Measurements from ENCODE around the gene MAP7.

GRCh38 chr6:136517582-136517981, 32.6 kb downstream of the MAP7 start:
- TF ChIP-seq CTCF (IDR thresholded peaks at IDR 0.05; ENCODE audit: low read depth, low read length) (no peak), EZH2phosphoT487 (IDR thresholded peaks at IDR 0.05; ENCODE audit: low read depth) (no peak)

Measured in OCI-LY3 (cell line).